ENCODE data around the gene ZNF385D.

GRCh38 chr3:21551019-21551418 is 200.0 kb downstream of the ZNF385D start:
- TF ChIP-seq POLR2AphosphoS5 (IDR thresholded peaks at IDR 0.05; ENCODE audit: borderline replicate concordance, low read depth, low read length) (no peak), EZH2 (IDR thresholded peaks at IDR 0.05) (no peak)

Measured in SK-N-MC (cell line).